Stimulated activated CD4-positive, alpha-beta T cell treated with anti-CD3 and anti-CD28 coated beads, TNF-alpha, amount 100 ng/mL, for 1 hour (primary cell): ENCODE measurements around the gene PPIG.
"Not testable (repeated sequence)": the region's sequence is repeated elsewhere in the genome, so short reads cannot be mapped to it uniquely, and the experiment has no call there.

Experiments
- DNase-seq, 3 donors: peaks; one replicate each; pipeline ENCODE4 v3.0.0-alpha.2; 2020; ENCODE audit warnings: low read depth in 3 of 3, low spot score in 1 of 3

The PPIG gene

DNA sequence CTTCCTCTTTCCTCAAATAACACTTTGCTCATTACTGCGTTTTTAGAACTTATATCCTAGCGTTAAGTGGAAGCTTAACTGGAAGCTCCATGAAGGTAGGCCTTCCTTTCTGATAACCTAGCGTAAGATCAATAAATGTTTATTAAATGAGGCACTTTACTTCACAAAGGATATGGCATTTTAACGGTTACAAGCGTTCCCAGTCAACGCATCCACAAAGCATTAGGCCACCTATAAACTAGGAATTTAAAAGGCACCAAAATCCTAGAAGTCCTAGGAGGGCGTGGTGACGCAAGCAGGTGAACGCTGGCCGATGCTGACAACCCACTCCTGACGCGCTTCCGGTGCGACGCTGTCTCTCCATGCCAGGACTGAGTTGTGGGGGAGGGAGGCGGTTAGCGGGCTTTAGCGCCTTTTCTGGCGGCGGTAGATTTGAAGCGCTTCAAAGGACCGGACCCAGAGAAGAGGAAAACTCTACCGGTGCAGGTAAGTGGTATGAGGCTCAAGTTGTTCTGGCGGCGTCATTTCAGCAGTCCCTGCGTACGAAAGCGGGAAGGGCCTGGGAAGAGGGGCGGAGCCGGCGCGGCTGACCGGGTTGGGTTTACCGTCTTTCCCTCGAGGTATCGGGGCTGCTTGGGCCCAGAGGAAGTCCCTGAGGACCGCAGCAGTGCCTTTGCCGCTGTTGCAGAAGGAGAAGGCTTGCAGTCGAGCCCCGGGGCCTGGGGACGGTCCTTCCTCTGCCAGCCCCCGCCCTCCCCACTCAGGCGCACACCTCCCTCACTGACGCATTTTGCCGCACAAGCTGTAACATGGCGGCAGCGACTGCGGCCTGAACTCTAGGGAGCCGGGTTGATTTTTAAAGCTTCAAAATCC, at the start of gene PPIG:
Gene PPIG (plus strand): TSS at position 347 of the 873 bp plus-strand sequence. CDS start 19,691 bp downstream, outside the sequence.
- peak; percentile 49 to 73 (median 69) for DNase-seq

DNA sequence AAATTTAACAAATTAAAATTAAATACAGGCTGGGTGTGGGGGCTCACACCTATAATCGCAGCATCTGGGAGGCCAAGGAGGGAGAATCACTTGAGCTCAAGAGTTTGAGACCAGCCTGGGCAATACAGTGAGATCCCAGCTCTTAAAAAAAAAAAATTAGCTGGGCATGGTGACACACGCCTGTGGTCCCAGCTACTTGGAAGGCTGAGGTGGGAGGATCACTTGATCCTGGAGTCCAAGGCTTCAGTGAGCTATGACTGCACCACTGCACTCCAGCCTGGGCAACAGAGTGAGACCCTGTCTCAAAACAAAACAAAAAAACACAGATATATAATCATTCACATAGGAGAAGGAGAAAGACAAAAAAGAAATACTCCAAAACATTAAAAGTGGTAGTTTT, 44.7 kb upstream of the PPIG start:
- DNase-seq = not testable (repeated sequence)

DNA sequence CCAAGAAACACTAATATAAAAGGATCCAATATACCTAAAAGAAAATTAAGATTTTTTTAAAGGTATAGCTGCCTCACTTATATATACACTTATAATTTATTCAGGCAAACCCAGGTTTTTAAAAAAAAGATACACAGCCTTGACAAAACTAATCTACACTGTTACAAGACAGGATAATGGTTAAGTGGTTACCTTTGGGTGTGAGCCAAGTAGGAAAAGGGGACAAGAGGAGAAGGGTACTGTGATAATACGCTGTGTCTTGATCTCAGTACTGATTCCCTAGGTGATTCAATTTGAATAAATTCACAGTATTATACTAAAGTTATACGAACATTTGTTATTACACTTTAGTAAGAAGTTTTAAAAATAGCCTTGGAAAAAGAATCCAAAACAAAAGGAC, 44.0 kb upstream of the PPIG start:
- no peak for DNase-seq

DNA sequence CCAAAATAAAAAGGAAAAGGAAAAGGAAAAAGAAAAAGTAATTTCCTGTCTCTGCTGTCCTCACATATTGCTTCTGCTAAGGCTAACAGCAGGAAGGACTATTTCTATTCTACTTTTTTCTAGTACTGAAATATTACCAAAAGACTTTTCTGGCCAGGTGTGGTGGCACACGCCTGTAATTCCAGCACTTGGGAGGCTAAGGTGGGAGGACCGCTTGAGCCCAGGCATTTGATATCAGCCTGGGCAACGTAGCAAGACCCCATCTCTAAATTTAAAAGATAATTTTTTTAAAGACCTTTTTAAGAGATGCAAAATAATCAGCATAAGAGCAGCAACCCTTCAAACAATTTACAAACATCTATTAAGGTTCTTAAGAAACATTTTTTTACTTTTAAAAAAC, 41.7 kb upstream of the PPIG start:
- no peak for DNase-seq

DNA sequence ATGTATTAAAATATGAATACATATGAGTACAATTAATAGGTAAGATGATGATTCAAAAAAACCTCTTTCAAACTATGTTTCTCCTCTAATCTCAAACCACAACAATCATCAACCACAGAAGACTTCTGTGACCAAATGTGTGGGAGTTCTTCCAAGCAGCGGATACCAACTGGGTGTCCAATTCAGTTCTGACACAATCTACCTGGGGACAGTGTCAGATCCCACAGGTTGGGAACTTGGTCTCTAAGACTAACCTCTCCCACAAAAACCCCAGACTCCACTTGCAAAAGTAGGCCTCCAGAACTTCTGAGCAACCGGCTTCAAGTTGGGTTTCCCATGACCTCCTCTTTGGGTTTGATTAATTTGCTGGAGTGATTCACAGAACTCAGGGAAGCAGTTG, 37.4 kb upstream of the PPIG start:
- no peak for DNase-seq

DNA sequence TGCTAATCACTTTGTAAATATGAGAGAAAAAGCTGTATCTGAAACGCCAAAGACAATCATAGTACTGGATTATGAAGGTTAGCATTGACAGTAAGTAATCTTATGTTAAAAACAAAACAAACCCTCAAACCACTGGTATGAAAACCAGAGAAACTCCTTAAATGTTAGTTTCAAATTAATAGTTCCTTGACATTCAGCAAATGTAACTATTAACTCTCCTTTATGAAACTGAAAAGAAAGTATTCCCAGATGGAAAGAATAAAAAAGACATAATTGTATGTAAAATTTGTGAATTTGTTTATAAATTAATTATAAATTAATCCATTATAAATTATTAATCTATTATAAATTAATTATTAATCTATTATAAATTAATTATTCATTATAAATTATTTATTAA, 22.8 kb upstream of the PPIG start:
- no peak for DNase-seq

DNA sequence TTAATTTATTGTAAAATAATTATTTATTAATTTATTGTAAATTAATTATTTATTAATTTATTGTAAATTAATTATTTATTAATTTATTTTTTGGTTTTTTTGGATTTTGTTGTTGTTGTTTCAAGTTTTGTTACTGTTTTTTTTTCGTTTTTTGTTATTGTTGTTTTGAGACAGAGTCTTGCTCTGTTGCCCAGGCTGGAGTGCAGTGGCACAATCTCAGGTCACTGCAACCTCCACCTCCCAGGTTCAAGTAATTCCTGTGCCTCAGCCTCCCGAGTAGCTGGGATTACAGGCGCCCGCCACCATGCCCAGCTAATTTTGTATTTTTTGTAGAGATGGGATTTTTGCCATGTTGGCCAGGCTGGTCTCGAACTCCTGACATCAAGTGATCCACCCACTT, 22.1 kb upstream of the PPIG start:
- not testable (repeated sequence) for DNase-seq

DNA sequence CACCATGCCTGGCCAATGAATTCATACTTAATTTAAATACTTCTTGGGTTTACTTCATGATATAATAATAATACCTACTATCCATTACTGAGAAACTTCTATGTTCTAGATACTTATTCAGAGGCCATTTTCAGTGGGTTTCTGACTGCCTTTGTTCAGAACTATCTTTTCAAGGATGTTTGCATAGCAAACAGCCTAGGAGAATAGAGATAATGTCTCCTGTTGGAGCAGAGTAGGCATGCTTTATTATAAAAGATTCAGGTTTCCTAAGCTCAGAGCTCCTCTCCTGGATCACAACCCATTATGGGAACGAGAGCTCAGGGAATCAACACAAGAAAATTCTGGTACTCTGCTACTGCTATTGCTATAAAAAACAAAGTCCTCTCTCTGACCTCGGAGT, 21.6 kb upstream of the PPIG start:
- DNase-seq = no peak

DNA sequence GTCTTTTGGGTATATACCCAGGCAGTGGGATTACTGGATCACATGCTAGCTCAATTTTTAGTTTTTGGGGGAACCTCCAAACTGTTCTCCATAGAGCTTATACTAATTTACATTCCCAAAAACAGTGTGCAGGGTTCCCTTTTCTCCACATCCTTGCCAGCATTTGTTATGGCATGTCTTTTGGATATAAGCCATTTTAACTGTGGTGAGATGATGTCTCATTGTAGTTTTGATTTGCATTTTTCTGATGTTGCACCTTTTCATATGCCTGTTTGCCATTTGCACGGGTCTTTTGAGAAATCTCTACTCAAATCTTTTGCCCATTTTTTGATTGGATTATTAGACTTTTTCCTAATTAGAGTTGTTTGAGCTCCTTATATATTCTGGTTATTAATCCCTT, 18.5 kb upstream of the PPIG start:
- DNase-seq = no peak

DNA sequence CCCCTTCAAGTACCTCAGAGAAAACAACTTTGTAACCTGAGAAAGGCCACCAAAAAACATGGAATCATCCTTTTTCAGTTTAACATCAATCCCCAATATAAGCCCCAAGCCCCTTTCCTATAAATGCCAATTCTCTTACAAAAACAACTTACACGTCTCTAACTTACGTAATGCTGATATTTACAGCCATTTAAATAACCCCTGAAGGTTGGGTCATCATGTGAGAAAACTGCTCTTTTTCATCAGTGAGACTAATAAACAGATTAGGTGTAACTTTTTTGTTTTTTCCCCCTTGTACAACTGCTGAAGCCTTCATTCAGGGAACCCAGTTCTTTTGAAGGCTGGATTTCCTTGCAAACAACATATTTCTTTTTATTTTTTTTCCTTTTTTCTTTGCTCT, 14.2 kb upstream of the PPIG start:
- DNase-seq = no peak

DNA sequence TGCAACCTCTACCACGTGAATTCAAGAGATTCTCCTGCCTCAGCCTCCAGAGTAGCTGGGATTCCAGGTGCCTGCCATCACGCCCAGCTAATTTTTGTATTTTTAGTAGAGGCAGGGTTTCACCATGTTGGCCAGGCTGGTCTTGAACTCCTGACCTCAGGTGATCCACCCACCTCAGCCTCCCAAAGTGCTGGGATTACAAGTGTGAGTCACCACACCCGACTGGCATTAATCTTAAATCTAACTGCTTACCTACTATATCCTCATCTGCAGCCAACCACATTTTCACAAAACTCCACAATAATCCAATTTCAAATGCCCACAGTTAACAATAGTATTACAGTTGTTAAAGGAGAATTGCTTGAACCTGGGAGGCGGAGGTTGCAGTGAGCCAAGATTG, 13.4 kb upstream of the PPIG start:
- DNase-seq = not testable (repeated sequence)

DNA sequence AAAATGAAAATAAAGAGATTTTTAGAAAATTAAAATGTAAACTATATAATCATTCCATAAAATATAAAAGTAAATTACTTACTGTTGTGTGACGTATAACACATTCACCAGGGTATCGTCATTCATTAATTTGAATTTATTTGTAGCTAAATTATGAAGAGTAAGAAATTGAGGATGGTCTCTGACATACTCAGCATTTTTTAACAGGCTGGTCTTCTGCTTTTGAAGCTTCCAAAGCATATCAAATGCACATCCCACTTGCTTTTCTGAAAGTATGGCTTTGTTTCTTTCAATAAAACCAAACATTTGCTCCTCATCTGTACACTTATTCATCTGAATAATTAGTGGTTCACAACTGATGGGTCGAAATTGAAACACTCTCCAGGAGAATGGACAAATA, 12.6 kb upstream of the PPIG start:
- DNase-seq = no peak

DNA sequence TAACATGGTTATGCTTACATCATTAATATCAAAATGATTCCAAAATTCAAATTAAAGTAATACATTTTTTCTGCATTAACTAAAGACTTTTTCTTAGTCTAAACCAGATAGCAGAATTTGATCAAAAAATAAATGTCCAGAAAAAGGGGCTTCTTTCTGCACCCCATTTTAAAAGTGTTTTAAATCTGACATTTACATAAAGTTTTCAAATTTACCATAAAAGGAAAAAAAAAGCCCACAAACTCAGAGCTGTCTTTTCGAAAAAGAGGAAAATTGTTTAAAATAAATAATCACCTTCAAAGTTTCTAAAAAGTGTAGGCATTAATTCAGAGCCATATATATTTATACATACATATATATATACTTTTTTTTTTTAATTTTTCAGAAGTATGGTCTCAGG, 12.0 kb upstream of the PPIG start:
- no peak for DNase-seq

DNA sequence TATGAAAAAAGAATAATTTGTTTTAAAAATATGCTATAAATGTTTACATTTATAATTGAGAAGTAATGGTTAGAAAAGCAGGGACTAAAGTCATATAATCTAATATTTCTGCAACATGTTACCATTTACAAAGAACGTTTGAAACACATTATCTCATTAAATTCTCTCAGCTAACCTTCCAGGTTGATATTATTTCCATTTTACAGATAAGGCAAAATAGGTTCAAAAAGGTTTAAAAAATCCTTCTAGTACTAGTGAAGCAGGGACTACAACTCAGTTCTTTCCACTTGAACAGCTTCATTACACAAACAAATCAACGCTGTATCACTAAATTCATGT, 11.4 kb upstream of the PPIG start:
- DNase-seq = no peak

DNA sequence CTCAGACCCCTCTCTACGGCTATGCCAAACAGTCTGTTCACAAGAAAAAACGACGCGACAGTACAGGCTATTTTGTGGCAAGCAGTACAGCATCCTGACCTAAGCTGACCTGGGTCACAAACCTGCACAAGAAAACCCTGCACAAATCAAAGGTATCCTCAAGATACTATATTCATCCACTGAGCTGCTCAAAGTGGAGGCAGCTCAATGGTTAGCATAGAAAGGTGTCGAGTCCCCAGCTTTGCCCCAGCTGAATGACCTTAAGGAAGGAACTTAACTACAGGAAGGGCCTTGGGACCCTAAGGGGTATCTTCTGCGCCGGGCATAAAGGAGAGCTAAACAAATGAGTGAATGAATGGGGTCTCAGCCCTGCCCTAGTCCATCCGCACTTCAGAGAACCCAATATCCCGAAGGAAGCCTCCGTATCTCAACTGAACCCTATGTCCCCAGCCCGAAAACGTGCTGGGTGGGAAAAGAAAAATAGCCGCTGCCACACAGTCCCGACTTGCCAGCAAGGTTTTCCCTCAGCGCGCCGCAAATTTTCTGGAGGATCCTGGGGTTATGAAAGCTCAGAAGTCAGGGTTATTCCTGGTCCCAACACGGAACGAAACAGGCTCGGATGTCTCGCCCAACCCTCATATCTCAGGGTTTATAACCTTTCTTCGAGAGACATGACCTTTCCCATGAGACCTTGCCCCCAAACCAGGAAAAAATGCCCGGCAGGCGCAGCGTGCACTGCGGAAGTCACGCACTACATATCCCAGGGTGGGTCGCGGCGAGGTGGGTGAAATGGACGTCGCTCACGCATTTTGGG, 10.8 kb upstream of the PPIG start, which contains the start of gene FASTKD1:
Gene FASTKD1 (minus strand): TSS at position 706 of the 814 bp plus-strand sequence. CDS start 1,836 bp downstream, outside the sequence.
- peak; percentile 47 to 75 (median 63) for DNase-seq

DNA sequence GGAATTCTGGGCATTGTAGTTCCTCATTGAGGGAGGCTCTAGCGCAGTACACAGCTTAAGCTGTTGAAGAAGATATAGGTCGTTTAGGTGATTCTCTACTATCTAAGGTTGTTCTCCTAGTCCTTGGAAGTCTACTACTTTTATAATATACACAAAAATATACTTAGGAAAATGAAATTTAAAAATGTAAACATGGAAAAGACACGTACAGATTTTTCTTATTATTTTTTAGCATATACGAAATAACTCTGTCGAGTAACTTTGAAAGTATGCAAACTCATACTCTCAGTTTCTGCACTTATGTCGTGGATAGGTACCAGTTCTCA, 10.2 kb upstream of the PPIG start:
- DNase-seq = no peak

DNA sequence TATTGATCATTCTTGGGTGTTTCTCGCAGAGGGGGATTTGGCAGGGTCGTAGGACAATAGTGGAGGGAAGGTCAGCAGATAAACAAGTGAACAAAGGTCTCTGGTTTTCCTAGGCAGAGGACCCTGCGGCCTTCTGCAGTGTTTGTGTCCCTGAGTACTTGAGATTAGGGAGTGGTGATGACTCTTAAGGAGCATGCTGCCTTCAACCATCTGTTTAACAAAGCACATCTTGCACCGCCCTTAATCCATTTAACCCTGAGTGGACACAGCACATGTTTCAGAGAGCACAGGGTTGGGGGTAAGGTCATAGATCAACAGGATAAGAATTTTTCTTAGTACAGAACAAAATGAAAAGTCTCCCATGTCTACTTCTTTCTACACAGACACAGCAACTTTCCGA, 9.6 kb upstream of the PPIG start:
- DNase-seq = not testable (repeated sequence)

DNA sequence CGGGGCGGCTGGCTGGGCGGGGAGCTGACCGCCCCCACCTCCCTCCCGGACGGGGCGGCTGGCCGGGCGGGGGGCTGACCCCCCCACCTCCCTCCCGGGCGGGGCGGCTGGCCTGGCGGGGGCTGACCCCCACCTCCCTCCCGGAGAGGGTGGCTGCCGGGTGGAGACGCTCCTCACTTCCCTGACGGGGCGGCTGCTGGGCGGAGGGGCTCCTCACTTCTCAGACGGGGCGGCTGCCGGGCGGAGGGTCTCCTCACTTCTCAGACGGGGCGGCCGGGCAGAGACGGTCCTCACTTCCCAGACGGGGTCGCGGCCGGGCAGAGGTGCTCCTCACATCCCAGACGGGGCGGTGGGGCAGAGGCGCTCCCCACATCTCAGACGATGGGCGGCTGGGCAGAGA, 8.9 kb upstream of the PPIG start:
- not testable (repeated sequence) for DNase-seq

DNA sequence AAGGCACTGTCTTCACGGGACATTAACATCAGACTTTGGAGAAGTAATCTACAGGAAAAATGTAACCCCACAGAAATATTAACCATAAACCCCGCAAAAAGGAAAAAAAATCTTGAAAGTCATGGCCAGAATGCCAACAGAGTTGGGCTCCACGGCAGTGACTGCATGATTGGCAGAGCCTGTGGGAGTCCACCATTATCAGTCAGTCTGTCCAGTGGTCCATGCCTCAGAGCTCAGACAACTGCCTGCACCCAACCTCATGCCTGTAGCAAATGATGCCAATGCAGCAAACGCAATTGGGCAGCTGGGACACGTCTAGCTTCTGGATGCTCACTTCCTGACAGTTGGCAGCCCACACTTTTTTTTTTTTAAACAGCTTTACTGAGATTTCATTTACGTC, 5.1 kb upstream of the PPIG start:
- no peak for DNase-seq

DNA sequence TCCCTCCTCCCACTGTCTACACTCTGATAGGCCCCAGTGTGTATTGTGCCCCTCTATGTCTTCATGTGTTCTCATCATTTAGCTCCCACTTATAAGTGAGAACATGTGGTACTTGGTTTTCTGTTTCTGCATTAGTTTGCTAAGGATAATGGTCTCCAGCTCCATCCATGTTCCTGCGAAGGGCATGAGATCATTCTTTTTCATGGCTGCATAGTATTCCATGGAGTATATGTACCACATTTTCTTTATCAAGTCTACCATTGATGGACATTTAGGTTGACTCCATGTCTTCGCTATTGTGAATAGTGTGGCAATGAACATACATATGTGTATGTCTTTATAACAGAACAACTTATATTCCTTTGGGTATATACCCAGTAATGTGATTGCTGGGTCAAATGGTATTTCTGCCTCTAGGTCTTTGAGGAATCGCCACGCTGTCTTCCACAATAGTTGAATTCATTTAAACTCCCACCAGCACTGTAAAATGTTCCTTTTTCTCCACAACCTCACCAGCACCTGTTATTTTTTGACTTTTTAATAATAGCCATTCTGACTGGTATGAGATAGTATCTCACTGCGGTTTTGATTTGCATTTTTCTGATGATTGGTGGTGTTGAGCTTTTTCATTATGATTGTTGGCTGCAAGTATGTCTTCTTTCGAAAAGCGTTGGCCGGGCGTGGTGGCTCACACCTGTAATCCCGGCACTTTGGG, 1.4 kb upstream of the PPIG start:
- not testable (repeated sequence) for DNase-seq

DNA sequence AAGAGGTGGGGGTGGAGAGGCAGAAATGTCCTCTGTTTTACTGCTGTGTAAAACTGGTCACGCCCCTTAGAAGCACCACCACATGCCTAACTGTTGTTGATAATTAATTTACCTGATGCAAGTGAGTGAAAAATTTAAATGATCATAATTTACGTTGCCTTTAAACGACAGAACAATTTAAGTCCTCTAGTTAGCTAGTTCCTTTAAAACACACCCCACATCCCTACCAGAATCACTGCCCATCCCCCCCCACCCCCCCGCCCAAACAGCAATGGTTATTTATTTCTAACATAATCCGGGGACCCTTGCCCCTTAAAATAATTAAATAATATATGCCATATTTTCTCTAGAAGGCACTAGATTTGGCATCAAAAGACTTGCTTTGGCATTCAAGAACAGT, 633 bp upstream of the PPIG start:
- DNase-seq = no peak

DNA sequence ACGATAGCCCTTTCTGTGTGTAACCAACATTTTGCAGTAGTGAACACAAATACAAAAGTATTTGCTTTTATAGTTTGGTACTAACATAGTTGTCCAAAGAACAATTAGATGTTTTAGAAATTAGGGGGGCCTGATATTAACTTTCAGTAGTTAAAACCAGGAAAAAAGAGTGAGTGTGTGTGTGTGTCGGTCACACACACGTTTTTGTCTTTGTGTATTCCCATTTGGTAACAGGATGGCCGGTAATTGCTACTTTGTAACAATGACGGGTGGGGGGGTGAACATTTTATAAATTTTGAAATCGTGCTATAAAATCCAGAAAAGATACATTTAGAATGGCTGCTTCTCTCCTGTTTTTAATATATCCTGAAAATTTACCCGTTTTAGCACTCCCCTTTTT, 1.5 kb downstream of the PPIG start:
- DNase-seq = no peak
